Breast epithelium (tissue), 3 donors: ENCODE measurements around the gene NCOA4.

Experiments
- CTCF ChIP-seq, 3 donors: fragments of 450-650 bp; IDR thresholded peaks; one replicate each; pipeline ENCODE4 v1.5.1; 2016 to 2017; ENCODE audit warnings: antibody characterized with exemption in 3 of 3, mild to moderate bottlenecking in 3 of 3, moderate library complexity in 3 of 3
- POLR2A ChIP-seq: fragments of 450-650 bp; IDR thresholded peaks from one replicate; pipeline ENCODE4 v1.6.1; 2016; ENCODE audit warnings: antibody characterized with exemption, mild to moderate bottlenecking, moderate library complexity
- POLR2AphosphoS5 ChIP-seq, 3 donors: sonication (generic); formaldehyde crosslinking; IDR thresholded peaks; one replicate each; pipeline ENCODE4 v1.6.1; 2017; ENCODE audit warnings: antibody characterized with exemption in 3 of 3

GRCh38 chr10:46069771-46070463, 39.5 kb upstream of the NCOA4 start:
- TF ChIP-seq POLR2AphosphoS5 (IDR thresholded peaks at IDR 0.05): no peak
- no peak for TF ChIP-seq CTCF (IDR thresholded peaks at IDR 0.05)
- no peak for TF ChIP-seq POLR2A
